G401 (cell line): ENCODE results near the gene AOPEP. TPM values are rescaled to one million over a fixed set of nuclear protein-coding genes. Genes with fewer than 3 reads are reported as not detected.

Experiments used
- DNase-seq: peaks from one replicate; pipeline ENCODE4 v3.0.0-alpha.2; 2015; ENCODE audit warnings: low spot score
- in situ Hi-C: cut with HindIII; loops from 2 replicates; pipeline ENCODE4 v1.10.0; 2016; ENCODE audit warnings: low sequenced_read_pairs, mixed read lengths
- total RNA-seq: library from RNA; depleted of rRNA; stranded (reverse); fragments of >200 nt; shearing (Covaris generic); gene quantifications from 2 replicates; pipeline ENCODE4 v1.2.3, GENCODE V29; 2014

Gene AOPEP
- total RNA-seq, 1 experiment from 2014 or later = 23.8 TPM

GRCh38 chr9:94981723-94982090 is 255.2 kb downstream of the AOPEP start:
- in situ Hi-C loops = no loop called here
- no peak for DNase-seq

GRCh38 chr9:94982211-94982610 is 255.7 kb downstream of the AOPEP start:
- no peak for DNase-seq
- in situ Hi-C loops = no loop called here

GRCh38 chr9:94983552-94983951 is 257.1 kb downstream of the AOPEP start:
- in situ Hi-C loops = no loop called here
- DNase-seq = no peak

- DNase-seq = no peak
- in situ Hi-C loops = no loop called here
These were observed 258.5 kb downstream of the AOPEP start for GRCh38 chr9:94984891-94985476.

GRCh38 chr9:94985649-94986048 is 259.1 kb downstream of the AOPEP start:
- no peak for DNase-seq
- in situ Hi-C loops = no loop called here

- DNase-seq = no peak
- in situ Hi-C loops = no loop called here
These were observed 261.2 kb downstream of the AOPEP start for GRCh38 chr9:94987731-94988130.

- in situ Hi-C loops = no loop called here
- no peak for DNase-seq
These were observed 264.5 kb downstream of the AOPEP start for GRCh38 chr9:94990897-94991561.

- in situ Hi-C loops = no loop called here
- DNase-seq = no peak
These were observed 265.7 kb downstream of the AOPEP start for GRCh38 chr9:94991961-94992907.

GRCh38 chr9:94993160-94993820 is 266.8 kb downstream of the AOPEP start:
- in situ Hi-C loops = no loop called here
- DNase-seq = no peak

- in situ Hi-C loops = no loop called here
- DNase-seq = no peak
These were observed 267.3 kb downstream of the AOPEP start for GRCh38 chr9:94993821-94994165.

- in situ Hi-C loops = no loop called here
- DNase-seq = no peak
These were observed 268.7 kb downstream of the AOPEP start for GRCh38 chr9:94995048-94995693.

GRCh38 chr9:94996641-94997040 is 270.1 kb downstream of the AOPEP start:
- DNase-seq = no peak
- in situ Hi-C loops = no loop called here

- in situ Hi-C loops = no loop called here
- no peak for DNase-seq
These were observed 271.2 kb downstream of the AOPEP start for GRCh38 chr9:94997727-94998126.

GRCh38 chr9:94999832-95000231 is 273.3 kb downstream of the AOPEP start:
- in situ Hi-C loops = no loop called here
- no peak for DNase-seq

- DNase-seq = no peak
- in situ Hi-C loops = no loop called here
These were observed 274.3 kb downstream of the AOPEP start for GRCh38 chr9:95000821-95001220.

- in situ Hi-C loops = no loop called here
- no peak for DNase-seq
These were observed 275.2 kb downstream of the AOPEP start for GRCh38 chr9:95001720-95002119.

- in situ Hi-C loops = no loop called here
These were observed 277.4 kb downstream of the AOPEP start for GRCh38 chr9:95003689-95004410.

GRCh38 chr9:95004411-95005277 is 278.1 kb downstream of the AOPEP start:
- peak; percentile 59 for DNase-seq
- in situ Hi-C loops = no loop called here

More at GRCh38 chr9:95003689-95004410, 277.4 kb downstream of the AOPEP start:
- DNase-seq = peak; percentile 50
